ENCODE data around the gene PRR3. TPM values are rescaled to one million over a fixed set of nuclear protein-coding genes. Genes with fewer than 3 reads are reported as not detected.

PRR3 gene
- total and polyA plus RNA-seq, 2 of the 13 experiments (the other 11 are each of a cell fraction or from before 2014, with no cell fraction given), result 14.6 to 21.2 TPM

DNA sequence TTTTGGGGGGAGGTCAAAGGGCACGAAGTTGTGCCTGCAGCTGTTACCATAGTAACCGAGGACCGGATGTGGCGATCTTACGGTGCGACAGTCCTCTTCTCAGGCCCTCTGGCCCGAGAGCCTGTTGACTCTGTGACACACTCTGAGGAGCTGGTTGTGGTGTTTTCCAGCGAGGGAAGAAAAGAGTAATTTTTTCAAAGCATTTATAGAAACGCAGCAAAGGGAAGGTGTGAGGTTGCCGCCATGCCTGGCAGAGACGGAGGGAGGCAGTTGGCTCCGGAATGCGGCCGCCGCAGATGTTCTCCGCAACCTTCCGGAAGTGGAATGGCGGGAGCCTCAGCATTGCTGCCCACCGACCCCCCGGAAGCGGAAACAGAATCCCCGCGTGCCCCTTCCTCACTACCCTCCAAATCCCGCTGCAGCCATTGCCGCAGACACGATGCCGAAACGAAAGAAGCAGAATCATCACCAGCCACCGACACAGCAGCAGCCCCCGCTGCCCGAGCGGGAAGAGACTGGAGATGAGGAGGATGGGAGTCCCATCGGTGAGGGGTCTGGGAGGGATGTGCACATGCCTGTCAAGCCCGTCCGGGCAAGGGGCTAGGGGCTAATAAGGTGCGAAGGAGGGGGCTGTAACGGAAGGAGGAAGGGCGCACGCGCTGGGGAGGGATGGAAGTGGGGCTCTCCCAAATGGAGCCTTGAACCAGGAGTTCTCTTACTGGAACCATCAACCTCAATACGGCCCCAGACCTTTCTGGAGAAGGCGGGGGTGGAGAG lies at the start of gene PRR3 (continued):
- TF ChIP-seq, protein P1, sequence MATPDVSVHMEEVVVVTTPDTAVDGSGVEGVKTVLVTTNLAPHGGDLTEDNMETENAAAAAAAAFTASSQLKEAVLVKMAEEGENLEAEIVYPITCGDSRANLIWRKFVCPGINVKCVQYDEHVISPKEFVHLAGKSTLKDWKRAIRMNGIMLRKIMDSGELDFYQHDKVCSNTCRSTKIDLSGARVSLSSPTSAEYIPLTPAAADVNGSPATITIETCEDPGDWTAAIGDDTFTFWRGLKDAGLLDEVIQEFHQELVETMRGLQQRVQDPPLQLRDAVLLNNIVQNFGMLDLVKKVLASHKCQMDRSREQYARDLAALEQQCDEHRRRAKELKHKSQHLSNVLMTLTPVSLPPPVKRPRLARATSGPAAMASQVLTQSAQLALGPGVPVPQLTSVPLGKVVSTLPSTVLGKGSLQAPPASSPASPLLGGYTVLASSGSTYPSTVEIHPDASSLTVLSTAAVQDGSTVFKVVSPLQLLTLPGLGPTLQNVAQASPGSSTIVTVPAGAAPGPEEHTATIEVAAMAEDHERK (CRISPR knock-in tag; IDR thresholded peaks at IDR 0.05; ENCODE audit: low read depth), result 0 out of 2 replicates have a peak, but pooled peaks have one; percentile 24
- TF ChIP-seq ZNF460 (CRISPR knock-in tag; IDR thresholded peaks at IDR 0.05; ENCODE audit: borderline replicate concordance), result peak; percentile 46; the same call in 1 of the 2 replicates
- TF ChIP-seq, protein P2, sequence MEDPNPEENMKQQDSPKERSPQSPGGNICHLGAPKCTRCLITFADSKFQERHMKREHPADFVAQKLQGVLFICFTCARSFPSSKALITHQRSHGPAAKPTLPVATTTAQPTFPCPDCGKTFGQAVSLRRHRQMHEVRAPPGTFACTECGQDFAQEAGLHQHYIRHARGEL (CRISPR knock-in tag; IDR thresholded peaks at IDR 0.05), result no peak
- no peak for TF ChIP-seq ZNF503 (CRISPR knock-in tag; IDR thresholded peaks at IDR 0.05)
- no peak for TF ChIP-seq JARID2 (CRISPR knock-in tag; IDR thresholded peaks at IDR 0.05; ENCODE audit: insufficient replicate concordance)
- TF ChIP-seq NR2F6 (IDR thresholded peaks at IDR 0.05), result peak; percentile 14; the same call in 1 of the 2 replicates
- peak; percentile 56 for TF ChIP-seq NR2F6 (CRISPR knock-in tag; IDR thresholded peaks at IDR 0.05)
- peak; percentile 98 for TF ChIP-seq CREM (IDR thresholded peaks at IDR 0.05)
- TF ChIP-seq CREM (CRISPR knock-in tag; IDR thresholded peaks at IDR 0.05), result peak; percentile 78
- no peak for TF ChIP-seq JDP2 (CRISPR knock-in tag; IDR thresholded peaks at IDR 0.05; ENCODE audit: borderline replicate concordance)
- peak; percentile 48; the same call in 1 of the 2 replicates for TF ChIP-seq ZNF331 (CRISPR knock-in tag; IDR thresholded peaks at IDR 0.05)
- peak; percentile 100 for TF ChIP-seq ZNF687 (CRISPR knock-in tag; IDR thresholded peaks at IDR 0.05)
- TF ChIP-seq ZNF558 (CRISPR knock-in tag; IDR thresholded peaks at IDR 0.05; ENCODE audit: borderline replicate concordance), result peak; percentile 95; the same call in 1 of the 2 replicates
- 0 out of 2 replicates have a peak, but pooled peaks have one; percentile 46 for TF ChIP-seq ZFP36L2 (CRISPR knock-in tag; IDR thresholded peaks at IDR 0.05)
- no peak; the same call in 1 of the 2 replicates for TF ChIP-seq ZNF124 (CRISPR knock-in tag; IDR thresholded peaks at IDR 0.05)
- TF ChIP-seq, protein P3, sequence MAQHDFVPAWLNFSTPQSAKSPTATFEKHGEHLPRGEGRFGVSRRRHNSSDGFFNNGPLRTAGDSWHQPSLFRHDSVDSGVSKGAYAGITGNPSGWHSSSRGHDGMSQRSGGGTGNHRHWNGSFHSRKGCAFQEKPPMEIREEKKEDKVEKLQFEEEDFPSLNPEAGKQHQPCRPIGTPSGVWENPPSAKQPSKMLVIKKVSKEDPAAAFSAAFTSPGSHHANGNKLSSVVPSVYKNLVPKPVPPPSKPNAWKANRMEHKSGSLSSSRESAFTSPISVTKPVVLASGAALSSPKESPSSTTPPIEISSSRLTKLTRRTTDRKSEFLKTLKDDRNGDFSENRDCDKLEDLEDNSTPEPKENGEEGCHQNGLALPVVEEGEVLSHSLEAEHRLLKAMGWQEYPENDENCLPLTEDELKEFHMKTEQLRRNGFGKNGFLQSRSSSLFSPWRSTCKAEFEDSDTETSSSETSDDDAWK (CRISPR knock-in tag; IDR thresholded peaks at IDR 0.05), result no peak
- peak; percentile 94 for TF ChIP-seq RXRA (CRISPR knock-in tag; IDR thresholded peaks at IDR 0.05)
- no peak for TF ChIP-seq SNRNP70 (IDR thresholded peaks at IDR 0.05; ENCODE audit: low read depth, low read length)
- TF ChIP-seq GFI1 (CRISPR knock-in tag; IDR thresholded peaks at IDR 0.05; ENCODE audit: borderline replicate concordance), result no peak
- peak; percentile 96 for TF ChIP-seq ZNF605 (CRISPR knock-in tag; IDR thresholded peaks at IDR 0.05)
- TF ChIP-seq ZNF296 (CRISPR knock-in tag; conservative IDR thresholded peaks at IDR 0.05), result no peak
